GM10847 (cell line): ENCODE results near the gene BTBD7.

ENCODE experiments used
- POLR2A ChIP-seq: IDR thresholded peaks from 2 replicates; pipeline ENCODE4 v1.6.1; 2011; ENCODE audit not compliant: insufficient read length; ENCODE audit errors: extremely low read depth

Gene BTBD7

GRCh38 chr14:93299416-93299815 is 33.4 kb downstream of the BTBD7 start:
- no peak for TF ChIP-seq POLR2A

GRCh38 chr14:93295541-93296220 is 37.2 kb downstream of the BTBD7 start:
- TF ChIP-seq POLR2A, result no peak

GRCh38 chr14:93286212-93286890 is 46.5 kb downstream of the BTBD7 start:
- no peak for TF ChIP-seq POLR2A

GRCh38 chr14:93285044-93285443 is 47.8 kb downstream of the BTBD7 start:
- no peak for TF ChIP-seq POLR2A

GRCh38 chr14:93281937-93282336 is 50.9 kb downstream of the BTBD7 start:
- TF ChIP-seq POLR2A, result no peak

GRCh38 chr14:93280743-93281142 is 52.1 kb downstream of the BTBD7 start:
- TF ChIP-seq POLR2A, result no peak

- TF ChIP-seq POLR2A, result no peak
Measured at GRCh38 chr14:93276031-93276716, 56.7 kb downstream of the BTBD7 start.

GRCh38 chr14:93274055-93274806 is 58.6 kb downstream of the BTBD7 start:
- no peak for TF ChIP-seq POLR2A

GRCh38 chr14:93271111-93271510 is 61.7 kb downstream of the BTBD7 start:
- TF ChIP-seq POLR2A, result no peak

- TF ChIP-seq POLR2A, result no peak
Measured at GRCh38 chr14:93269341-93270068, 63.3 kb downstream of the BTBD7 start.

GRCh38 chr14:93268406-93268805 is 64.4 kb downstream of the BTBD7 start:
- no peak for TF ChIP-seq POLR2A

GRCh38 chr14:93267149-93267711 is 65.6 kb downstream of the BTBD7 start:
- no peak for TF ChIP-seq POLR2A

GRCh38 chr14:93266127-93266526 is 66.7 kb downstream of the BTBD7 start:
- TF ChIP-seq POLR2A, result no peak

- TF ChIP-seq POLR2A, result no peak
Measured at GRCh38 chr14:93263416-93263815, 69.4 kb downstream of the BTBD7 start.
